Measurements from ENCODE around the gene SLC34A1.
"Not testable (repeated sequence)": the region's sequence is repeated elsewhere in the genome, so short reads cannot be mapped to it uniquely, and the experiment has no call there.

Gene SLC34A1

DNA sequence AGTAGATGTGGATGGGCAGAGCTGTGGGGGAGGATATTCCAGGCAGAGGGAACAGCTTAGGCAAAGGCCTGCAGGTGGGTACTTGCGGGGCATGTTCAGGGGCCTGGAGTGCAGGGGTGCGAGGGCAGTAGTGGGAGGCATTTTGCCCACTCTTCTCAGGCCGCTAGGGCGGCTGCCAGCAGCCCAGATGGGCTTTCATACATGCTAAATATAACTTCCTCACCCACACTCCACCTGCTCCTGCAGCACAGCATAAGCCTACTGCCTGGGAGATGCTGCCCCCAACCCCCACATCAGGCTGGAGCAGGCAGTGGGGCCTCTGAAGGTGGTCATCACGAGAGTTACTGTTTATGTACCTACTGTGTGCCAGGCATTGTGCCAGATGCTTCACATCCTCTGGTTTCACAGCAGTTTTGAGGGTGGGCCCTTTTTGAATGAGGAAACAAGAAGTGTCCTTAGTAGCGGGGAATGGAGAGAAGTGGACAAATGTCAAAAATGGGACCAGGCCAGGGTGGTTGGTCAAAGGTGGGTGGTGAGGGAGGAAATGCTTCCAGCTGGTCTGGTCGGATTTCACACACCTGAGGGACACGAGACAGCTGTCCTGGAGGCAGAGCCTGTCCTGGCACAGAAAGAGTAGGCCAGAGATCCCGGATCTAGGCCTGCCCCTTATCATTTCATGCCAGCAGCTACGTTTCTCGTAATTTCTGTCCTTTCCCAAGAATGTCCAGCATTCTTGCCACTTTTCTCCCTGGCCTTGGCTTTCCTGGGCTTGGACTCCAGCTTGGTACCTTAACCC, 14.4 kb upstream of the SLC34A1 start:
- peak; percentile 30 for DNase-seq (ENCODE audit: low spot score)

DNA sequence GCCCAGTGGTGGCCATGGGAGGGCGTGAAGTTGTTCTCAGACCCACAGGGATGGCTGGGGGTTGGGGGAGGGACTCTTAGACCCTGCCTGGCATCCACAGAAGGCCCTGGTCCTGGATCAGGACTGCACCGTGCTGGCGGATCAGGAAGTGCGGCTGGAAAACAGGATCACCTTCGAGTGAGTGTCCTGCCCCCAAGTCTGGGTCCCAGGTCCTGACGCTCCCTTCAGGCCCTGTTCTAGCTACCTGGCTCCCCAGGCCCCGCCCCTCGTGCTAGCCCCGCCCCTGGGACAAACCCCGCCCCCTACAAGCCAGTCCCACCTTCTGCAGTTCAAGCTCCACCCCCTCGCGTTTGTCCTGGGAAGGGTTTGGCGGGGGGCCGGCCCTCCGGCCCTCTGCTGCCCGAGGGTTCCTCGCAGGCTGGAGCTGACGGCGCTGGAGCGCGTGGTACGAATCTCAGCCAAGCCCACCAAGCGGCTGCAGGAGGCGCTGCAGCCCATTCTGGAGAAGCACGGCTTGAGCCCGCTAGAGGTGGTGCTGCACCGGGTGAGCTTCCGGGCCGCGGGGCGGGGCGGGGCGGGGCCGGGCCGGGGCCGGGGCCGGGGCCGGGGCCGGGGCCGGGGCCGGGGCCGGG, 13.6 kb upstream of the SLC34A1 start:
- DNase-seq (ENCODE audit: low spot score) = peak; percentile 75

DNA sequence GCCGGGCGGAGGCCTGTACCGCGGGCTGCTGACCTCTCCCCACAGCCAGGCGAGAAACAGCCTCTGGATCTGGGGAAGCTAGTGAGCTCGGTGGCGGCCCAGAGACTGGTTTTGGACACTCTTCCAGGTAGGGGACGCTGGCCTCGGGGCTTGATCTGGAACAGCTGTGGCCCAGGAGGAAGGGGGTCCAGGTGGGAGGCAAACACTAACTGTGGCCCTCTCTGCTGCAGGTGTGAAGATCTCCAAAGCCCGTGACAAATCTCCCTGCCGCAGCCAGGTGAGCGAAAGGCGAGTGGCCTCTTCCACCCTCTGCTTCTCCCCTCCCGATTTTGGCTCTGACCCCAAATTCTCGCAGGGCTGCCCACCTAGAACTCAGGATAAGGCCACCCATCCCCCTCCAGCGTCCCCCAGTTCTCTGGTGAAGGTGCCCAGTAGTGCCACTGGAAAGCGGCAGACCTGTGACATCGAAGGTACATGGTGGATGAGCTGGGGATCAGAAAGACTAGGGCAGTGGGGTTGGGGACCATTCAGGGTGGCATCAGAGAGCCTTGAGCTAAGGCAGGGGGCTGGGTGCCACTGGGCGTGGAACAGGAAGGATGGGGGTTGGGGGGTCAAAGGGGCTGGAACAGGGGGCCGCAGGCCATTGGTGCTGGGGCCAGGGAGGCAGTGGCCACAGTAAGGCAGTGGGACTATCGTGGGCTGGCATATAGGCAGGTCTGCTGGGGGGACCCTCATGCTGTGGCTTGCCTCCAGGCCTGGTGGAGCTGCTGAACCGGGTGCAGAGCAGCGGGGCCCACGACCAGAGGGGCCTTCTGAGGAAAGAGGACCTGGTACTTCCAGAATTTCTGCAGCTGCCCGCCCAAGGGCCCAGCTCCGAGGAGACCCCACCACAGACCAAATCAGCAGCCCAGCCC, 12.9 kb upstream of the SLC34A1 start:
- no peak for DNase-seq (ENCODE audit: low spot score)

DNA sequence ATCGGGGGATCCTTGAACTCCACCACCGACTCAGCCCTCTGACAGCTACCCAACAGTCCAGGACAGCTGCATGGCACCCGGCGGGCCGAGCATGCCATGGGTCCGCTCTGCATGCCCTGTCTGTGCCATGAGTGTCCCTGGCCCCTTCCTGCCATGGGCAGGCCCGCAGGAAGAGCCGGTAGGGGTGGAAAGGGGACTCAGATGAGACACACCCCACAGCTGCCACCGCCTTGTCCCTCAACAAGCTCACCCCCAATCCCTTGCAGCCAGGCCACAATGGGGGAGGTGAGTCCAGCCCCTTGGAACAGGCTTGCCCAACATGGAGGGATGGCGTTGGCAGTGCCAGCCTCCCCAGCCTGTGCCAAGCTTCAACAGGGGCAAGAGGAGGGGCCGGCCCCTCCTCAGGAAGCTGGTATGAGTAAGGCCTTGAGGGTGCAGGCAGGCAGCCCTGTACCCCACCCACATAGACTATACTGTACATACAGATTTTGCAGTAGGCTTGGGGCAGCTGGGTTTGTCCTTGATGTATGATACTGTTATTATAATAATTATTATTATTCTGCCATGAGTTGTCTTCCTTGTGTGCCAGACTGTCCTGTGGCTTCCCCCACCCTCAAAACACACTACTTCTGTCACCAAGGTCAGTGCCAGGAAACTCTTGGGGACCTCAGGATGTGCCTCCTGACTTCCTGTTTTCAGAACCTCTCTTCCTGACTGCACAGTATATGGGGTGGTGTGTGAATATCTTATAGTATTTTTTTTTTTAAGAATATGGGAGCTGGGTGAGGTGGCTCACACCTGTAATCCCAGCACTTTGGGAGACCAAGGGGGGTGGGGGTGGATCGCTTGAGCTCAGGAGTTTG, 12.0 kb upstream of the SLC34A1 start:
- no peak for DNase-seq (ENCODE audit: low spot score)

DNA sequence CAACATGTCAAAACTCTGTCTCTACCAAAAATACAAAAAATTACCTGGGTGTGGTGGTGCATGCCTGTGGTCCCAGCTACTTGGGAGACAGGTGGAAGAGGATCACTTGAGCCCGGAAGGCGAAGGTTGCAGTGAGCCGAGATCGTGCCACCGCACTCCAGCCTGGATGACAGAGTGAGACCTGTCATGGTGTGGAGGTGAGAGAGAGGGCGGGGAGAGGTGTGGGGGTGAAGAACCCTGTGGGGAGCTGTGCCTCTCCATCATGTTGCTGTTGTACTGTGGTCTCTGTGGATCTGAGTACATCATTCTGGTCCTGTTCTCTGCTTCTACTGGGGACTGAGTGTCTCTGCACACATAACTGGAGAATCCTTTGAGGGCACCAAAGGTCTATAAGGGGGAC, 11.3 kb upstream of the SLC34A1 start:
- no peak for DNase-seq (ENCODE audit: low spot score)

DNA sequence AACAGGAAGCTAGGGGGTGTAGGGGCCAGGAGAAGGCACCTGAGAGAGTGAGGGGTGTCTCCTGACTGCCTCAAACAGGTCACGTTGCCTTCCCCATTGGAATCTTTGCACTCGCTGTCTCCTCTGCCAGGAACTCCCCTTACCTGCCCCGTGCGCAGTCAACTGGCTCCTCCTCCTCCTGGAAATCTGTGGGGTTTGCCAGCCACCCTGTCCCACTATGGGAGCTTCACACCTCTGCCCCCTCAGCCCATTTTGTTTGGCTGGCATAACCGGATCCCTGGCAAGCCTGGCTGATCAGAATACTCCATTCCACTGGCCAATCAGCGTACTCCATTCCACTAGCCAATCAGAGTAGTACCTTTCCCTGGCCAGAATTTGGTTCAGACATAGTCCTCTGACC, 10.4 kb upstream of the SLC34A1 start:
- DNase-seq (ENCODE audit: low spot score) = no peak

DNA sequence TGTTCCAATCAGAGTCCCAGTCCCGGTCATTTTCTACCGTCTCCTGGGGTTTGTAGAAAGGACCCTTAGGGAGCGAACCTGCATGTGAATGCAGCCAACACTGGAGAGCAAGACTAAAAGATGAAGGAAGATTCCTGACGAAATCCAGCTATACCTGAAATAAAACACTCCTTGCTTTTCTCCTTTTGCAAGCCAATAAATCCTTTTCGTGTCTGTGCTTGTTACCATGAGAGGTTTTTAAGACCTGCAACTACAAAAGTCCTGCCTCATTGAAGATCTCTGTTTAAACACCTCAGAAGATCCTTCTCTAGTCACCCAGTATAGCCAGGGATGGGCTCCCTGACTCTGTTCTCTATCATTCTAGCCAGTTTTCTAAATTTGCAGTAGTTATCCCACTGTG, 10.0 kb upstream of the SLC34A1 start:
- DNase-seq (ENCODE audit: low spot score) = no peak

DNA sequence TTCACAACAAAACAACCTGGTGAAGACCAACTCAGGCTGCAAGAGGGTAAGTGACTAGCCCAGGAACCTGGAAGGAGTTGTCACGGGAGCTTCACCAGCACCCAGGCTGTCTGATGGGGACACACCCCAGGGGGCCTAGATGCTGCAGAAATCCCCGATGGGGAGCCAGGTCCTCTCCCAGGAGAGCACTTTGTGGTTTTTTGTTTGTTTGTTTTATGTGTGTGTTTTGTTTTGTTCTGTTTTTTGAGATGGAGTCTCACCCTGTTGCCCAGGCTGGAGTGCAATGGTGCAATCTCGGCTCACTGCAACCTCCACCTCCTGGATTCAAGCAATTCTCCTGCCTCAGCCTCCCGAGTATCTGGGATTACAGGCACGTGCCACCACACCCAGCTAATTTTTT, 8.7 kb upstream of the SLC34A1 start:
- DNase-seq (ENCODE audit: low spot score) = not testable (repeated sequence)

DNA sequence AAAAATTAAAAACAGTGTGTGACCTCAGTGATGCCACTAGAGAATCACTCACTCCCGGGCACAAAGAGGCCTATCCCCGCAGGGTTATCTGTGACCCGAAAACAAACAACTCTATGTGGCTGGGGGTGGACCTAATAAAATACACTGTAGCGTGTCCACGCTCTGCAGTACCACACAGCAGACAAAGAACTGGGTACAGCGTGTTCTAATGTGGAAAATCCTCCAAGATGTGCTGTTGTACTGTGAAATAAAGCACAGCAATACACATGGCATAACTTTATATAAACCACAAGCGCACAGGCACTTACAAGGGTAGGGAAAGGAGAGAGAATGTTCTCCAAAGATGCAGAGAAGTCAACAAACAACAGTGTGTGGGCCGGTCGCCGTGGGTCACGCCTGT, 8.1 kb upstream of the SLC34A1 start:
- DNase-seq (ENCODE audit: low spot score) = no peak

DNA sequence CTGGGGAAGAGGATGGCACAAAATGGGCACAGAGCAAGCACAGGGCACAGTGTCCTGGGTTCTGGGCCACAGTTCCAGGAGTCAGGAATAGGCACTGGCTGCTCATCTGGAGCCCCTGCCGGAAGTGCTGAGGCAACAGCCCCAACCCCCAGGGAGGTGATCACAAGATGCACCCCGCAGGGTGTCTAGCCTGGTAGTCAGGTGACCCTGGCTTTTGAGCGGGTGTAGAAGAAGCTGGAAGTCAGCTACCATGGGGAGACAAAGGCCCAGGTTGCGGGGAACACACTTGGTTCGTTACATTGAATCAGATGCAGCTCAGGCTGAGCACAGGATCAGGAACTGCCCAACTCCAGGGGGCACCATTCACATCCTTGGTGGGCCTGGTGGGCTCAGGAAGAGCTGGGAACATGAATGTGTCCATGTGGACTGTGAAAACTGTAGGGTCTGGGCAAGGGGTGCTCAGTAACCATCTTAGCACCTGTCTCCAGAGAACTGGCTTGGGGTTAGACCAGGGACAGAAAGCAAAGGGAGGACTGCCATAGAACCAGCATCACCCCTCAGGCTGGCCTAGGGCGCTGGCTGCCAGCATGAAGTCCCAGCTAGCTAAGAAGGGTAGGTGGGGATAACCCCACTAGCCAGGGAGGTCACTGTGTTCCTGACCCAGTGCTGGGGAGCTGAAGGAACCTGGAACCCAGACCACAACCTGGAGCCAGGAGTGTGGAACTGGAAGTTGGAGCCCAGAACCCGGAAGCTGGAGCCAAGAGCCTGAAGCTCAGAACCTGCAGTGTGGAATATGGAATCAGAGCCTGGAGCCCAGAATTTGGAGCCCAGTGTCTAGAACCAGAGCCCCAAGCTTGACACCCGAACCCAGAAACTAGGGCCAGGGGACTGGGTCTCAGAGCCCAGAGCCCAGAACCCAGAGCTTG, 6.1 kb upstream of the SLC34A1 start:
- no peak for DNase-seq (ENCODE audit: low spot score)

DNA sequence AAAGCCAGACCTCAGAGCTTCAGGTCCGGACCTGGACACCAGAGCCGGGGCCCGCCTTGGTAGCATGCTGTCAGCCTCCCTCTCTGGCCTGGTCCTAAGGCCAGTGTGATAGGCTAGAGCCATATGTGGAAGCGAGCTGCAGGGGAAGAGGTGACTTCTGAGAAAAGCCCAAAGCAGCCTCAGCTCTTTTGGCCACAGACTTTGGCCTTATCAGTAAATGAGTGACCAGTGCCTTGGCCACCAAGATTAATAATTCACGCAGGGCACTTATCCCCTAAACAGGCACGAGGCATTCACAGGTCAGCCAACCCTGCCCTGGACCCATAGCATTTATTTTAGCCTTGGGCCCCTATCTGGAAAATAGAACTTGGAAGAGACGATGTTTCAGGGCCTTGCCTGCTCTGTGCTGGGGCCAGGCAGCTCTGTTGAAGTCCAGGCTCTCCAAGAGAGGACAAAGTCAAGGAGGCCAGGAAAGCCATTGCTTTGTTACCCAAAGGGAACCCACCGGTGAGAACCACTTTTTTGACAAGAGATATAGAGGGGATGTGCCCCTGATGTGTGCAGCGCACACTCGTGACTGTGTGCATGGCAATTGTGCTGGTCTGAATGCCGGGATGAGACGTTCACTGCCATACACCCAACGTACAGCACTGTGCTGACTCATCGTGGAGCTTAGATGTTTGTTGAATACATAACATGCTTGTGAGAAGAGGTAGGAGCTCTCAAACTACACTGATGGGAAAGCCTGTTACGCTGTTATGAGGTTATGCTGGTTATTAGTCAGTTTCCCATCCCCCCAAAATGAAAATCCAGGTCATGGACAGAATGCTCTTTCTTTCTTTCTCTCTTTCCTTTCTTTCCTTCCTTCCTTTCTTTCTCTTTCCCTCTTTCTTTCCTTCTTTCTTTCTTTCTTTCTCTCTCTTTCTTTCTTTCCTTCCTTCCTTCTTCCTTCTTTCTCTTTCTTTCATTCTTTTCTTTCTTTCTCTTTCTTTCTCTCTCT, 5.0 kb upstream of the SLC34A1 start:
- DNase-seq (ENCODE audit: low spot score) = peak; percentile 77

DNA sequence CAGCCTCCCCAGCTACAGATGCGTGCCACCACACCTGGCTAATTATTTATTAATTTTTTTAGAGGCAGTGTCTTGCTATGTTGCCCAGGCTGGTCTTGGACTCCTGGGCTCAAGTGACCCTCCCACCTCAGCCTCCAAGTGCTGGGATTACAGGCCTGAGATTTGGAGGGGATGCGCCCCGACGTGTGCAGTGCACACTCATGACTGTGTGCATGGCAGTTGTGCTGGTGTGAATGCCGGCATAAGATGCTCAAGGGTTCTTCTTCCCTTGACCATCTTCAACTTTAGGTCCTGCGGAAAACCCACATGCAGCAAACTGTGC, 3.5 kb upstream of the SLC34A1 start:
- no peak for DNase-seq (ENCODE audit: low spot score)

DNA sequence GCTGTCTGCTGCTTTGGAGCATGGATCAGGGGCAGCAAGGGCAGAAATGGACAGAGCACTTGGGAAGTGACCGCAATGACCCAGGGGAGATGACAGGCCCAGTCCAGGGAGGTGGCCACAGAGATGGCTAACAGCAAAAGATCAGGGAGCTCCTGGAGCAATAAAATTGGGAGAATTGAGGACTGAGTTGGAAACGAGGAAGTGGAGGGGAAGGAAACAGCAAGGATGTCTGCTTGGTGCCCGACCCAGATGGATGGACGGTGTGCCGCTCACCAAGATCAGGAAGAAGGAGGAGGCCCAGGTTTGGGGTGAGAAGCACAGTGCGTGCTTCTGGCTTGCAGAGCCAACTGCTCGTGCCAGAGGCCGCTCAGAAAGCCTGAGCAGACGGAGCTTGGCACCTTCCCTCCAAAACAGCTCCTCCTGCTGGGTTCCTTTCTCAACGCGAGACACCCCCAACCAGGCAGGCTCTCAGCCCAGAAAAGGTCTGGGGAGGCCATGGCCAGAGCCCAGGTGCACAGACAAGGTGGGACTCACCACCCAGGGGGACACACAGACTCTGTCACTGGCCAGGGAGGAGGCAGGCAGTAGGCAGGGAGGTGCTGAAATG, 1.7 kb upstream of the SLC34A1 start:
- DNase-seq (ENCODE audit: low spot score) = peak; percentile 21

DNA sequence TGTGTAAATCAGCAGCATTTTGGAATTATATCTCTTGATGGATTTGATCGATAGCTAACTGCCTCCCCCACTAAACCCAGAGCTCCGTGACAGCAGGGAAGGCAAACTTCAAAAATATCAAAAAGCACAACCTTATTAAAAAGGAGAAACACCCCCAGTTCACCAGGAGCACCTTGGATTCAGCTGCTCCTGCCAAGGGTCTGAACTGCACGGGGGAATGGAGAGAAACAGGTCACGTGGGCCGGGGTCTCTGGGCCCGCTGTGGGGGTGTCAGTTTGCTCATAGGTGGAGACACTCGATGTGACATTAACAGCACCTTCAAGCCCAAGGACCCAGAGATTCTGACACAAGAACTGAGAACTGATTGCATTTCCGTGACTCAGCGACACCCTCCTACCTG, 1.1 kb upstream of the SLC34A1 start:
- no peak for DNase-seq (ENCODE audit: low spot score)

DNA sequence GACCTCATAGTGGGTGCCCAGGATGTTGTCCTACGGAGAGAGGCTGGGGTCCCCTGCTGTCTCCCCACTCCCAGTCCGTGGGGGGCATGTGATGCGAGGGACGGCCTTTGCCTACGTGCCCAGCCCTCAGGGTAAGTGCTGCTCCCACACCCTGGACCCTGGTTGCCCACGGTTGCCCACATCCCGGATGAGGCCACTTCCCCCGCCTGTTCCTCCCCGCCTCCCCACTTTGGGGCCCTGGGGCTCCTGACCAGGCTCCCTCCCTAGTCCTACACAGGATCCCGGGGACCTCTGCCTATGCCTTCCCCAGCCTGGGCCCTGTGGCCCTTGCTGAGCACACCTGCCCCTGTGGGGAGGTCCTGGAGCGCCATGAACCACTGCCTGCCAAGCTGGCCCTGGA, 1.5 kb downstream of the SLC34A1 start:
- no peak for DNase-seq (ENCODE audit: low spot score)

DNA sequence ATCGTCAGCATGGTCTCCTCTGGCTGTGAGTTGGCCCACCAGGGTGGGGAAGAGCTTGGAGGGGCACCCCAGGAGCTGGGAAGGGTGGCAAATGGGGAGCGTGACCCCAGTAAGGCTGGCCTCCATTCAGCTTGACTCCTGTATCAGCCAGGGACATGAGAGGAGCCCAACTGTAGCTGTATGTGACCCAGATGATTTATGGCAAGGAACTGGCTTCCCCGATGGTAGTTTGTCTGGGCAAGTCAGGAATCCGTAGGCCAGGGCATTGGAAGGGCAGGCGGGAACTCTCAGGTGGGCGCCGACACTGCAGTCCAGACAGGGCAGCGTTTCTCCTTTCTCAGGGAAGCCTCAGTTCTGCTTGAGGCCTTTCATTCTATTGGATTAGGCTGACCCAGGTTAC, 2.3 kb downstream of the SLC34A1 start:
- DNase-seq (ENCODE audit: low spot score) = no peak

DNA sequence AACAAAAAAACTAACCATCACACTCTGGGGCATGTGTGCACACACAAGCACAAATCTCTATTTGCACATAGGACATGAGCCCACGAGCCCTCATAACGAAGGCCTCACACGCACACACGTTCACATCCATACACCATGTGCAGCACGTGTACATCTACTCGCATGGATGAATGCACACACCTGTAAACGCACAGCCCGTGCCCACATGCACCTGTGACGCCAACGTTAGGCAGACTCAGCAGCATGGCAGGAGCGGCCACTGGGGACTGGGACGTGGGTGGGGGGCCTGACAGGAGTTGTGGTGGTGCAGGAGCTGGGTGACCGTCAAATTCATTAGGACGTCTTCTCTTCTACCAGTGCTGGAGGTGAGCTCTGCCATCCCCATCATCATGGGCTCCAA, 3.2 kb downstream of the SLC34A1 start:
- no peak for DNase-seq (ENCODE audit: low spot score)

DNA sequence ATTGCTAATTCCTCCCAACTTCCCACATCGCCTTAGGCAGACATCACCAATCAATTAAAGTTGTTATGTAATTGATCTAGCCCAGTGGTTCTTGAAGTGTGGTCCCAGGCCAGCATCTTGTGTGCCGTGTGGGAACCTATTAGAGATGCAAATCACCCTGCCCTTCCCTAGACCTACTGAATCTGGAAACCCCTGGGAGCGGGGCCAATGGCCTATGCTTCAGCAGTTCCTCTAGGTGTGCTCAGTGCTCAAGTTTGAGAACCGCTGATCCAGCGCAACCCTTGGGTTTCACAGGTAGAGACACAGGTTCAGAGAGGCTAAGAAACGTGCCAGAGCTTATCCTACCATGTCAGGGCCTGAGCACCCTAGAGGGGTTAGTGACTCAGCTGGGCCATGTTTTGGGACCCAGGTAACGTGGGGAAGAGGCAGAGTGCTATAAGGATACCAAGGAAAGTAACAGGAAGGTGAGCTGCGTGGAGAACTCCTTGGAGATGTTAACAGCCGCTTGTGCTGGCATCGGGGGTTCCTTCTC, 4.4 kb downstream of the SLC34A1 start:
- DNase-seq (ENCODE audit: low spot score) = no peak

All from hematopoietic multipotent progenitor cell treated with erythropoietin and hydrocortisone succinate and interleukin-3 and kit ligand, for 15 days (in vitro differentiated cells).